Erythroblast (primary cell): ENCODE data around the gene IL25.
"Not testable (repeated sequence)": the region's sequence is repeated elsewhere in the genome, so short reads cannot be mapped to it uniquely, and the experiment has no call there.

ENCODE experiments used
- GATA1 ChIP-seq: IDR thresholded peaks from 2 replicates; pipeline ENCODE4 v1.6.1; 2011; ENCODE audit warnings: low read depth, mild to moderate bottlenecking, control low read depth, low read length, moderate library complexity
- POLR2A ChIP-seq: IDR thresholded peaks from 2 replicates; pipeline ENCODE4 v1.6.1; 2011; ENCODE audit warnings: mild to moderate bottlenecking, low read length

DNA sequence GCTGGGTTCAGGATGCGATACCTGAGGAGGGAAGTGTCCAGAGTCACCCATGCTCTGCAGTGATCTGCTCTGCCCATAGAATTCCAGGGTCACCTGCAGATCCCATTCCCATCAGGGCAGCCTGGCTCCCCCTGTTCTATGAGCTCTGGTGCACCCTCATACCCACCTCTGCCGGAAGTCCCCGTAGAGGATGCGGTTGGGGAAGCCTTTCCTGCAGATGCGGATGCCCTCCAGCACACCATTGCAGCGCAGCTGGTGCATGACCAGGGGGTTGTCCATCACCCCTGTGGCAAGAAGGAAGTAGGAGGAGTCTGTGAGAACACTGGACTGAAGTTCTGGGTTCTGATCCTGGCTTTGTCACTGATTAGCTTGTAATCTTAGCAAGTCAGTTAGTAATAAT lies 53.2 kb downstream of the IL25 start:
- TF ChIP-seq POLR2A, GATA1: not testable (repeated sequence)
